Putamen (tissue), 1 donor: ENCODE data around the gene HOXA4.

ENCODE experiments used
- DNase-seq: peaks from one replicate; pipeline ENCODE4 v3.0.0-alpha.2; 2016; ENCODE audit warnings: low spot score

The HOXA4 gene

DNA sequence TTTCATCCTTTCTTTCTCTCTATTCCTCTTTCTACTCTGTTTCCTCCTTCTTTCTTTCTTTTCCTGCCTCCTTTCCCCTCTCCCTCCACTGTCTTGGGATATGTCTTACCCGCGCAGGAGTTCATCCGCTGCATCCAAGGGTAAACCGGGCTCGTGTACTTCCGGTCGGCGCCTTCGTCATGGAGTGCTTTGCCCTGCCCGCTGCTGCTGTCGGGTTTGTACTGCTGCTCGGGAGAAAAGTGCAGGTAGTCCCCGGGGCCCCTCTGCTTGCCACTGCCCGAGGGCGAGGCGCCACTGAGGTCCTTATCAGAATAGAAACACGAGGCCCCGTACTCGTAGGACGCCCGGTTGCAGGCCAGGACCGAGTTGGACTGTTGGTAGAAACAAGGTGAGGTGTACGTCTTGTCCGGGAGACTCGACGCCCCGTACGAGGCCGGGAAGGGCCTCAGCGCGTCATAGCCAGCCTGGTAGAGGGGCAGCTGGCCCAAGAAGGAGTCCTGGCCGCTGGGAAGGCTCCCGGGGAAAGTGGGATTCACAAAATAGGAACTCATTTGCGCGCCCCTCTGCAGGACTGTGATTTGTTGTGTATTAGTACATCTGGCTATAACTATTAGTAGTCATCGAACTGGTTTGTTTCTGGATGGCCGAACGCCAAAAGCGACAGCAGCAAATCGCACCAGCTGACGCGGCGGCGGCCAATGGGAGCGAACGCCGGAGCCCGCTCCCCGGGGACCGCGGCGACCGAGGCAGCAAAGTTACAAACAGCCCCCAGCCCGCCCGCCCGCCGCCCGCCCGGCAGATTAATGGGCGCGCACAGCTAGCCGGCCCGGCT, 16.9 kb upstream of the HOXA4 start, which contains the start of gene HOXA6:
Gene HOXA6 (minus strand): TSS at position 576 of the 832 bp plus-strand sequence. CDS start 25 bp downstream, at position 551.
- no peak for DNase-seq

DNA sequence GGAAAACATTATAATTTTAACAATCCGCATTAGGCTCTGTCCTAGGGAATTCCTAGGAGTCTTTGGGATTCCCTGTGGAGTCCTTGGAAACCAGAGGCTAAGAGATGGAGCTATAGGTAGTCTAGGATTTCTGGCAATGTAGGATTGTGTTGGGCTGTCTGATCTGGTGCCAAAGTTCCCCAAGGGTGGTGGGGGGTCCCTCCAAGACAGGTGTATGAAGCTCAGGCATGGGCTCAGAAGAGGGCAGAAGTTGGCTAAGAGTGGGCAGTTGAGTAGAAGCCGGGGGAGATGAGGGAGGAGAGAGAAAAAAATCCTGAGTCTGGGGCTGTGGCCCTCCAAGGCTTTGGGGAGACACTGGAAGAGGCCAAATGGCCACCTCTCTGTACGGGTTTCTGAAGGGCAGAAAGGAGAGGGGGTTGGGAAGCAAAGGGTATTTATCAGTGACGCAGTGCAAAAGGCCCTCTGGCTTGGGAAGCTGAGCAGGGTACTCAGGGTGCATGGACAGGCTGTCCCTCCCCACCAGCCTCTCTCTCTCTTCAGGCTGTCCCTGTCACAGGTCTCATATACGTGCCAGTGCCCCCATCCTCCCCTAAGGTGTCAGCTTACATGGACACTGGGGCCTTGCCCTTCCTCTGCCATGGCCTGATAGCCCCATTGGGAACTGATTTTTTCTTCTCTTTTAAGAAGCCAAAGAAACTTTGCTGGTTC, 16.1 kb upstream of the HOXA4 start:
- no peak for DNase-seq

DNA sequence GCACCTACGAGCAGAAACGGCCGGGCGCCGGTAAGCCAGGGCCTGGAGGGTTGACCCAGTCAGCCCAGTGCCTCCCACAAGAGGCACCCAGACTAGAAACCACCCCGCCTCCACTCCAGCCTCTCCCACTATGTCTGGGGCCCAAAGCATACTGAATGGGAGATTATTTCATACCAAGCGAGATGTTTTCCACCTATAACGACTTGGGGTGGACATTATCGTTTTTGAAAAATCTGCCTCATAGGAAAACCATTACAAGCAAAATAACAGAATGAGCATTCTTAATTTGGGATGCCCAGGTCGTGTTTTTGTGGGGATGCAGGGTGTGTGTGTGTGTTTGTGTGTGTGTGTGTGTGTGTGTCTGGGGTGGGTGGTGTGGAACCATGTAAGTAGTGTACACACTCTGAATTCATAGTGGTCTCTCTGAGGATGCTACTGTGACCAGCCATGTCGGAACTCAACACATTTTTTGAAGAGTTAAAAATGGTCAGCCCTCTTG, 15.4 kb upstream of the HOXA4 start:
- no peak for DNase-seq

GRCh38 chr7:27145165-27145913, 14.8 kb upstream of the HOXA4 start:
- DNase-seq, result no peak

GRCh38 chr7:27144781-27145164, 14.2 kb upstream of the HOXA4 start:
- DNase-seq, result no peak

GRCh38 chr7:27143950-27144780, 13.6 kb upstream of the HOXA4 start:
- DNase-seq, result no peak

DNA sequence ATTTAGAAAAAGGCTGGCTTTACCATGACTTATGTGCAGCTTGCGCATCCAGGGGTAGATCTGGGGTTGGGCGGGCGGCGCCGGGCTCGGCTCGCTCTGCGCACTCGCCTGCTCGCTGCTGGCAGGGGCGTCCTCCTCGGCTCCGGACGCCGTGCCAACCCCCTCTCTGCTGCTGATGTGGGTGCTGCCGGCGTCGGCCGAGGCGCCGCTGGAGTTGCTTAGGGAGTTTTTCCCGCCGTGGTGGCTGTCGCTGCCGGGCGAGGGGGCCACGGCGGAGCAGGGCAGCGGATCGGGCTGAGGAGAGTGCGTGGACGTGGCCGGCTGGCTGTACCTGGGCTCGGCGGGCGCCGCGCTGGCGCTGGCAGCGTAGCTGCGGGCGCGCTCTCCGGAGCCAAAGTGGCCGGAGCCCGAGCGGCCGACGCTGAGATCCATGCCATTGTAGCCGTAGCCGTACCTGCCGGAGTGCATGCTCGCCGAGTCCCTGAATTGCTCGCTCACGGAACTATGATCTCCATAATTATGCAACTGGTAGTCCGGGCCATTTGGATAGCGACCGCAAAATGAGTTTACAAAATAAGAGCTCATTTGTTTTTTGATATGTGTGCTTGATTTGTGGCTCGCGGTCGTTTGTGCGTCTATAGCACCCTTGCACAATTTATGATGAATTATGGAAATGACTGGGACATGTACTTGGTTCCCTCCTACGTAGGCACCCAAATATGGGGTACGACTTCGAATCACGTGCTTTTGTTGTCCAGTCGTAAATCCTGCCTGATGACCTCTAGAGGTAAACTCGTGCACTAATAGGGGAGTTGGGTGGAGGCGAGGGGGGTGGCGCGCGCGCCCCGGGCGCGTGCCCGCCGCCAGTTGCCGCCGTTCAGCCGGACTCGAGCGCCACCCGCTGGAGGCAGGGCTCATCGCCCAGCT, 12.7 kb upstream of the HOXA4 start, which contains the start of gene HOXA5:
Gene HOXA5 (minus strand): TSS at position 659 of the 927 bp plus-strand sequence. CDS start 74 bp downstream, at position 585.
- no peak for DNase-seq

GRCh38 chr7:27142580-27143022, 12.0 kb upstream of the HOXA4 start:
- DNase-seq, result no peak

DNA sequence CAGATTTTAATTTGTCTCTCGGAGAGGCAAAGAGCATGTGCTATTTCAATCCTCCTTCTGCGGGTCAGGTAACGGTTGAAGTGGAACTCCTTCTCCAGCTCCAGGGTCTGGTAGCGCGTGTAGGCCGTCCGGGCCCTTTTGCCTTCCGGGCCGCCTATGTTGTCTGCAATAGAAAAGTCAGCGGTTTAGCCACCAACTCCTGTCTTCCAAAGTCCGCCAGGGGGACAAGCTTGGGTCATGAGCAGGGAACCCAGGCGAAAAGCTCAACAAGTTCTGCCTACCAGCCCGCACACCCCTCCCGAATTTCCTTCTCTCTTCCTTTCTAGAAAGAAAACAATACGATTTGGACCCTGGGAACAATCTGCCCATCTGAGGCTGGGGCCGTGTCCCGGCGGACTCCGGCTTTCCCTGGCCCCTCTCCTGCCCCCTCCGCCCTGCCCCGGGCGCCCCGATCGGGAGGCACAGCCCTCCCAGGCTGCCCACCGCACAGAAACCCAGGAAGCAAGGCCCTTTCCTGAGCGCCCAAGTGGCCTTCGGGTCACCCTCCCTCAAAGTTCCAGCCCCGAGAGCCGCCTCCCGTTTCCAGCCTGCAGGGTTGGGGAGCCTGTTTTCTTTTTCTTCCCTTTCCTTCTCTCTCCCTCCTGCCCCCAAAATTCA, 11.5 kb upstream of the HOXA4 start:
- no peak for DNase-seq

- DNase-seq, result no peak
Measured at GRCh38 chr7:27141137-27141922, 10.8 kb upstream of the HOXA4 start.

DNA sequence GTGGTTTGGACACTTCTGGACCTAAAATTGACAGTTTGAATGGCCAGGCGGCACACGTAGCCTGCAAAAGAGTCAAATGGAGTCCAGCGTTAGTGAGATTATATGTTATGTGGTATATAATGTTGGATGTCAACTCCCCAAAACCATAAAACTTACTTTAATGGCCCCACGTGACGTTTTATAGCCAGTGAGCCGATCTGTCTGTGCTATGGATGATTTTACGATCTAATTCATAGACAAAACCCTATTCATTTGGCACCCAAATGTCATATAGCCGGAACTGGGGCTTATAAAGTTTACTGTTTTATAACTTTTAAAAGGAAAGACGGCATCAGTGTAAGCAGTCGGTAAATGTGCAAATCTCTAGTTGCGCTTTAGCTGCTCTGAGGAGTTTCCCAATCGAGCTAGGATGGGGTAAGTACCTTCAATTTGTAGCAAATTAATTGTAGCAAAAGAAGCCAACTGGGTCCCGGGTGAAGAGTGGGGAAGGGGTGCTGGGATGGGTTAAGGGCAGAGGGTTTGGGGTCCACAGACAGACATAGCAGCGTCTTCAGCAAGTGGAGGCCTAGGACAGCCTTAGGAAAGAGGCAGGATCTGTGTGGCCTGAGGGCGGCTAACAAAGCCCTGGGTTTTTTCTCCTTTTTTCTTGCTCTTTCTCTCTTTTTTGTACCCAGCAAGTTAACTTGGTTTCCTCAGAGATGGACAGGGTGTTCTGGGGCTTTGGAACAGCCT, 9.7 kb upstream of the HOXA4 start:
- no peak for DNase-seq

GRCh38 chr7:27139334-27140125, 9.0 kb upstream of the HOXA4 start:
- no peak for DNase-seq

DNA sequence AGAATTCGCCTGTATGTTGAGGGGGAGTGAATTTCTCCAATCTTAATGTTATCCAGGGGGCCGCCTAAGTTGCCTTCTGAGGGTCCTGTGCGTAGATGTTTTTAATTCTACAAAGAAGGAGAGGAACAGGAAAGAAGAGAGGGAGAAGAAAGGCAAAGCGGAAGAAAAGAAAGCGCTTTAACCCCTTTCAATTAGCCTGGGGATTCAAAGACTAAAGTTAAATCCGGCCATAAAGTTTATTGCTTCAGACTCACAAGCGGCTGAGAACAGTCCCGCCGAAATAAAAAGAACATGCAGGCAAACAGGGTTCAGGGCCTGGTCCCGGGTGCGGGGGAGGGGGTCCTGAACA, 8.4 kb upstream of the HOXA4 start:
- no peak for DNase-seq

- DNase-seq, result no peak
Measured at GRCh38 chr7:27138472-27138871, 7.9 kb upstream of the HOXA4 start.

DNA sequence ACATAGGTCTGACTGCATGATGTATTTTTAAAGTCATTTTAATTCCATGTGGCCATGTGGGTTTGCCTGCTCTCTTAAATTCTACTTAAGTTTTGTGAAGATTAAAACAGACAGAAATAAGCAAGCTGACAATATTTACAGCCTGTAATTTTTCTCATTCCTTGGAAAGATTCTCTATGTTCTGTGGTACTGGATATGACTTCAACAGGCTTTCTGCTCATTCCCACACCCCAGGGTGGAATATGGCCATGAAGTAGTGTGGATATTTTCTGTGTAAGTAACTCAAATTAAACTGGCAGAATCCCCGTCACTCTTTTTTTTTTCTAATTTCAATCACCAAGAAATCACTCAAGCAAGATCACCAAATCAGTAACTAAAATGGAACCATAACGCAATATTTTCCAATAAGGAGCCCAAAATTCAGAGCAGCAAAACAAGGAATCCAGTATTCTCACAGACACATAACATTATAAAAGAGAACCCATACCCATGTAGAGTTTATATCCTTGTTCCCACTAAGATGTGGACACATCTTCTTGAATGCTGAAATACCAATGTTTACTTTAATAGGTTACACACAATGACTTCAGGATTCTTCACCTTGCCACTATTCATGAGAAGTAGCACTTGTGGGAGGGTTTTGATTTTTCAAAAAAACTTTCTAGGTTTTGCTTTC, 7.2 kb upstream of the HOXA4 start:
- DNase-seq, result no peak

DNA sequence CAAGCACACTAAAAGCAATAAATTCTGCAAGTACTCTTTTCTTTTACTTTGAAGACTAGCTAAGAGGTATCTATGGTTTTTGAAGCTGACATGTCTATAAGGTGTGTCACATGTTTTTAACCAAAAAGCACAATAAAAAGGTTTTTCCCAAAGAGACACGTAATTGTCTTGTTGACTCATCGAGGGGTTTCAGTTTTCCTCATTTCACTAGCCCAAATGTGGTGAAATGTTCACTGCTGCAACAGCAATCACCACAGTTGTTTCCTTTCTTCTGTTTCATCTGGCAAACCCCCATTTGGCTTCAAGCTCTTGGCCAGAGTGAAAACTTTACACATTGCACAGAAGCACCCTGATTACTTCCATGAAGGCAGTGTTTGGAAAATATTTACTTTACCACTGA, 3.8 kb upstream of the HOXA4 start:
- DNase-seq, result no peak
